HG03342 (cell line): ENCODE results near the gene TFPT.

ENCODE experiments used
- ATAC-seq: cut with Tn5 transposase; IDR thresholded peaks from one replicate; pipeline ENCODE4 v1.9.1; 2021; ENCODE audit warnings: mild to moderate bottlenecking, moderate library complexity; ENCODE audit not compliant: unreplicated experiment

The TFPT gene

DNA sequence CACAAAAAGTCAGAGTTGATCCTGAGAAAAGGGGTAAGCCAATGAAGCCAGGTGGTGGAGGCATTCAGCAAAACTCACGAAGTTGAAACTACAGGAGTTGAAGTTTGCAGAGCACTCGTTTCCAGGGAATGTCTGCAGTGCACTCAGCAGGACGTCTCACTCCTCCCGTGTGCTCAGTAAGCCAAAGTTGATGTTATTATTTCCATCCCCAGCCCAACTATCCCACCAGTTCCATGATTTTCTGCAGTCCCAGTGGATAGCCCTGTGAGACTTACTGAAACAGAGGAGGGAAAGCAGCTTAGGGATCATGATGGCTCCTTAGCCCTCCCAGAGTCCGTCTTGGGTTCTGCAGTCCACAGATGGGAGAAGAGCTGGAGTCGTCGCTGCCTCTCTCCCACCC, 34.4 kb downstream of the TFPT start, which contains the start of gene TARM1:
Gene TARM1, minus strand, starts transcription at position 334 of the 400 bp plus-strand sequence. Its CDS starts 25 bp downstream, at position 309.
- ATAC-seq: no peak

DNA sequence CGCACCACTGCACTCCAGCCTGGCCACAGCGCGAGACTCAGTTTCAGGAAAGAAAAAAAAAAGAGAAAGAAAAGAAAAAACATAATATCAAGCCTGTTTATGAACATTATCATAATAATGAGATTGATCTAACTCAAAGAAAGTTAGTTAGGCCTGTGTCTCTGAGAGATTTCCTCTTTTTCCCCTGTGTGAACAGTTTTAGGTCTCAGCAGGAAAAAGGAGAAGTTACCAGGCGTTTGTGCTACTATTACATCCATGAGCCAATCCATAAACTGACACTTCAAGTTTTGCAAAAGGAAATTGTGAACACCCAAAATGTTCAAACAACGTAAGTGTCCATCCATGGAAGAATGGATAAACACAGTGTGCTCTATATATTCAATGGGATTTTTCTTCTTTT, 38.1 kb downstream of the TFPT start:
- ATAC-seq: no peak

DNA sequence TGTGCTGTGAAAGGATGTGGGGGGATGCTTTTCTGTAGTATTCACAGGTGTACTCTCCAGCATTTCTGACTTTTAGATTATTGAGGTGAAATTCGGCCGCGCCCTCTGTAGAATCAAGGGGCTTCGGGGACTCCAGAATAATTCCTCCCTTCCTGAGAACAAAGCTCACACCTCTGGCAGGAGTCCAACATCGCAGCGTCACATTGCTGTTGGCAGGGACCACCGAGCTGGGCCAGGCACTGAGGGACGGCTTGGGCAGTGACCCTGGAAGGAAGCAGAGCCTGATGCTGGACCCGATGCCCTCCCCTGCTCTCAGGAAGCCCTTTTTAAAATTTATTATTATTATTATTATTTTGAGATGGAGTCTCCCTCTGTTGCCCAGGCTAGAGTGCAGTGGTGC, 40.6 kb downstream of the TFPT start:
- no peak for ATAC-seq

DNA sequence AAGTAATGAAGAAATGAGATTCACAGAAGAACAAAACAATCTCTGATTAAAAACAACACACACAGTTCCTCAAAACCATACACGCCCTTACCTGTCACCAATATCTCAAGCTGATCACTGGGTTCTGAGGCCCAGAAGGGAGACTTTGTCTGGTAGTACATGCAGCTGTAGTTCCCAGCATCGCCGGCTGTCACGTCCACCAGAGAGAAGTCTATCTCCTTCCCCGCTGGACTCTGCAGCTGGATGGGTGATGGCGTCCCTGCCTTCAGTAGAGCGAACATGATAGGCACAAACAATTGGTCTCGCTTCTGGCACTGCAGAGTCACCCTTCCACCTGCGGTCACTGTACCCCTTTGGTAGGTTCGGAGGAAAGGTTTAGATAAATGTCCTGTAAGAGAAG, 41.6 kb downstream of the TFPT start:
- ATAC-seq: no peak

DNA sequence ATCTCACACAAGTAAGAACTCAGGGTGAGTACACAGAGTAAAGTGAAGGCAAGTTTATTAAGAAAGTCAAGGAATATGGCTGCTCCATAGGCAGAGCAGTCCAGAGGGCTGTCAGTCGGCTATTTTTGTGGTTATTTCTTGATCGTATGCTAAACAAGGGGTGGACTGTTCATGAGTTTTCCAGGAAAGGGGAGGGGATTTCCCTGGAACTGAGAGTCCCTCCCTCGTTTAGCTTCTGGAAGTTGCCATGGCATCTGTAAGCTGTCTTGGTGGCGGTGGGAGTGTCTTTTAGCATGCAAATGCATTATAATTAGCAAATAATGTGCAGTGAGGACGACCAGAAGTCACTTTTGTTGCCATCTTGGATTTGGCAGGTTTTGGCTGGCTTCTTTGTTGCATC, 46.0 kb downstream of the TFPT start:
- no peak for ATAC-seq

DNA sequence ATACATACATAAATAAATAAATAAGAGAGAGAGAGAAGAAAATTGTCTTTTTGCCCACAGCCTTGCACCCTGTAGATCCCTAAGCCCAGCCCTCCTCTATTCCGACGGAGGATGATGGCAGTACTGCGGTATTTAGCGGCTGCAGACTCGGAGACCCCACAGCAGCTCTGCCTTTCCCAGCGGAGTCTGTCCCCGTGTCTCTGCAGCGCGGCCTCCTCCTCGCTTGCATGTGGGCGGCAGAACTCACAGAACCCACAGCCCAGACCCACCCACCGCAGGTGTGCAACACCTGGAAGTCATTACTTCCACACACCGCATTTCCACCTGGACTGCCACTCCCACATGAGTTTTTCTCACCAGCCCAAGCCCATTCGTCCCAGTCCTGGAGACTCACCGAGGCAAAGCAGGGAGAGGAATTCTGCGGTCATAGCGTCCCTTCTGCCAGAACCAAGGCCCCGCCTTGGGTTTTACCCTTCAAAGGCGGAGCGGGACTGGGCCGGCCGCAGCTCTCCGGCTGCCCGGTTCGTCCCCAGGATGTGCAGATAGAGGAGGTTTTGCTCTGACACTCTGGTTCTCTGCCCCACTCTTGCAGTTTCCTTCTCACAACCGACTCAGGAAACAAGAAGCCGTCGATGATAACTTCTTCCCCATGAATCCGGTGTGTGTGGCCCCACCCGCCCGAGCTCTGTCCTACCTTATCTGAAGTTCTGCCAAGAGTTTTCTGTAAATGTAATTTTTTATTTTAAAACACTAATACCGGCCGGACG, 51.9 kb downstream of the TFPT start, which contains the start of gene VSTM1:
Gene VSTM1, minus strand, starts transcription at position 548 of the 767 bp plus-strand sequence. Its CDS starts 120 bp downstream, at position 428.
- no peak for ATAC-seq

DNA sequence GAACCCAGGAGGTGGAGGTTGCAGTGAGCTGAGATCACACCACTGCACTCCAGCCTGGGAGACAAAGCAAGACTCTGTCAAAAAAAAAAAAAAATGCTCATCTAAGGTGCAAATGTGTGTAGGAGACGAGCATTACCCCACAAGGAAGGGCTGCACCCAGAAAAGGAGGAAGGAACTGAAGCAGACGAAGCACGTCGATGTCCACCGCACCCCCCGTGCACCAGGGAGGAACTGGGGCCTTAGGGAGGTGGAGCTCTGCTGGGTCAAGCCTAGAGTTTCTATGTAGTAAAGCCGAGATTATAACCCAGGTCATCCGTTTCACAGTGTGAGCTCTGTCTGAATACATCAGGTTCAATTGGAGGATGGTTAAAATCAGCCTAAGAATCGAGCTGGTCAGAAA, 52.8 kb downstream of the TFPT start:
- ATAC-seq: no peak
